Femur (tissue), 1 donor: ENCODE measurements around the gene GGTLC1.

Experiments
- DNase-seq: peaks from one replicate; pipeline ENCODE4 v3.0.0-alpha.2; 2017

GGTLC1 gene

DNA sequence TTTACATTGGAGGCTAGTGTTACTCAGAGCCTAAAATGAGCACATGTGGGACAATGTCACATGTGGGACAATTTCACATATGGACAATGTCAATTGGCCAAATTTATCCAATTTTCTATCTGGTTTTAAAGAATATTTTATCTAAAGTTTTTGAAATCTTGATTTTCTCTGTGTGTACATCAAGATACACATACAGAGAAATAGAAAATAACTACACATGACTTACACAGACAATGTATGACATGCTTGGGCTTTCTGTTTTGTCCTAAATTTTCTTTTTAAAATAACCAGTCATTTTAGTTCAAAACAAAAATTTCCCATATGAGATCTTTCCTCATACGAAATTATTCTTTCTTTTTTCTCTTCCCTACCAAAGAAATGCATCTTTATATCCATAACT lies 24.6 kb downstream of the GGTLC1 start:
- no peak for DNase-seq

DNA sequence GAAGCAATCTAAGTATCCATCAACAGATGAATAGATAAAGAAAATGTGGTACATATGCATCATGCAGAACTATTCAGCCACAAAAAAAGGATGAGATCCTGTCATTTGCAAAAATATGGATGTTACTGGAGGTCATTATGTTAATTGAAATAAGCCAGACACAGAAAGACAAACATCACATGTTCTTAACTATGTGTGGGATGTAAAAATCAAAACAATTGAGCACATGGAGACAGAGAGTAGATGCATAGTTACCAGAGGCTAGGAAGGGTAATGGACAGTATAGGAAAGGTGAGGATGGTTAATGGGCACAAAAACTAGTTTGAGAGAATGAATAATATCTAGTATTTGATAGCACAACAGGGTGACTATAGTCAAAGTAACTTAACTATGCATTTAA lies 26.3 kb downstream of the GGTLC1 start:
- DNase-seq: no peak

DNA sequence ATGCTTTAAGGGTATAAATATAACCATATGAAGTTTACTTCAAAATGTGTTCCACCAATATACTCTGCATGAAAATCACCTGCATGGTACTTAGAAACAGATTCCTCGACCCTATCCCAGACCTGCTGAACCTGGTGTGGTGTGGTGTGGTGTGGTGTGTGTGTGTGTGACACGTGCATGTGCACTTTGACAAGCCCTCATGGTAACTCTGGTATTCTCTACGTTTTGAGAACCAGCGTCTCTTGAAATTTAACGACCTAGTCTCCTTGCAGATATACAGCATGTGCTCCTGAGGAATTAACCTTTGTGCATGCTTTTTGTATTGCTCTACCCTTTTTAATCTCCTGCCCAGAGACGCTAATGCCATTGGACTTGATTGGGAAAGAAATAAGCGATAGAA lies 29.5 kb downstream of the GGTLC1 start:
- no peak for DNase-seq

DNA sequence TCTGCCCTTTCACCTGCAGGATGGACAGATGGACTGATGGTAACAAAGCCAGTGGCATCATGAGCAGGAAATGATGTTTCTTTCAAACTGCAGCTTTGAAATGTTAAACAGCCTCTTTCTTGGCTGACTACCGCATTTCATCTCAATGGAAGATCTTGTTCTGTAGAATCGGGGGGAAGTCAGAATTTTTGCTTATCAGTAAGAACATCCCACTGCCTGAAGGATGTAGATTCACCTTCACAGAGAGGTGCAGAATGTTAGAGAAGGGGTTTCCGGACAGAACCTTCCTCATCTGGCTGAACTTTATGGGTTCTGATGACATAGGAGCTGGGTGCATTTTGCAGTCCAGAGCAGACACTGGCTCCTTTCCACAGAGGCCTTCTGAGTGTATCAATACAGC lies 32.7 kb downstream of the GGTLC1 start:
- DNase-seq: no peak

DNA sequence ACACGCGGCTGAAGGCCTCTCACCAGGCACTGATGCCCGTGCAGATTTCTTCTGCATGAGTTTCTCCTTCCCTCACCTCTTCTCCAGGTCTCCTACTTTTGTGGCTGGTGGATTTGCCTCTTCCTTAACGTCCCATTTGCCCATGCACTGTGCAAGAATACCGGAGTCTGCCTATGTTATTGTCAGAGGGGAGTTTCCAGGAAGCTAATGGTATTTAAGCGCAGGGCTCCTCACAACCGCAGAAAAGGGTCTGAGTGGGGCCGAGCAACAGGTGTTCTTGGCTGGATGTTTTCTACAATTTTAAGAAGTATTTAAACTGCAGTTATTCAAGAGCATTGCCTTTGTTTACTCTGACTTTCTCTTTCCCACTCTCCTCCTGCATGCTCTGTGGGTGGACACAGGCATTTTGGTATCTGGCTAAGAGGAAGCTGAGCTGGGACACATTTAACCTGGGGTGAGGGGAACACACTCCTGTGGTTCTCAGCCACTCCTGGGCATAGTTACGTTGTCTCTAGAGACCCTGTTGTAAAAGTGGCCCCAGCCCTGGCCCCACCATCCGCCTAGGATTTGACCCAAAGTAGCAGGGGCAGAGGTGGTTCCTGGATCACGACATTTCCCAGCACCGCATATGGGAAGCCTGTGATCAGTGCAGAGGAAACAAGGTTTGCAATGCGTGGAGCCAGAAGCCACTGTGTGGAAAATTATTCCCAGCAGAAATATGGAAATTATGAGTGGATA lies 34.4 kb downstream of the GGTLC1 start:
- DNase-seq: no peak

DNA sequence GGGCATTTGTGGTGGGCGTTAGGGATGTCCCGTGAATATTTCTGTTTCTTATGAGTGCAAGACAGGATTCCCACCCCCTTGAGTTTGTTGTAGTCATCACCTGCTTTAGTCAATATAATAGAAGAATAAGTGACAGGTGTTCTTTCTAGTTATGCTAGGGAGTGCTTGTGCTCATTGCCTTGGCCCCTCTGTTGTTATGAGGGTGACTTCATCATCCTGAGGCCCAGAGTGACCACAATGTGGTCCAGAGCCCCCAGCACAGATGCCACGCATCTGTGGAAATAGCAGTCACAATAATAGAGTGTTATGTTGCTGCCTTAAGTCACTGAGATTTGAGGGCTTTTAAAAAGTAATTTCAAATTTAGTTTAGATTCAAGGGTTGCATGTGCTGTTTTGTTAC lies 42.4 kb downstream of the GGTLC1 start:
- no peak for DNase-seq

GRCh38 chr20:23943304-23943703 lies 45.3 kb downstream of the GGTLC1 start:
- no peak for DNase-seq

DNA sequence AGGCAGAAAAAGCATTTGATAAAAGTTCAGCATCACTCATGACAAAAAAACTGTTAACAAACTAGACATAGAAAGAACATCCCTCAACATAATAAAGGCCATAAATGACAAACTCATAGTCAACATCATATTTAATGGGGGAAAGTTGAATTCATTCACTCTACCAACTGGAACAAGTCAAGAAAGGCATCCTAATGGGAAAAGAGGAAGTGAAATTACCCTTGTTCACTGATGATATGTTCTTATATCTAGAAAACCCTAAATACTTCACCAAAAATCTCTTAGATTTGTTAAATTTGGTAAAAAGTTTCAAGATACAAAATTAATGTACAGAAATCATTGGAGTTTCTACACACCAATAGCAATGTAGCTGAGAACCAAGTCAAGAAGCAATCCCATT lies 48.9 kb downstream of the GGTLC1 start:
- DNase-seq: no peak

DNA sequence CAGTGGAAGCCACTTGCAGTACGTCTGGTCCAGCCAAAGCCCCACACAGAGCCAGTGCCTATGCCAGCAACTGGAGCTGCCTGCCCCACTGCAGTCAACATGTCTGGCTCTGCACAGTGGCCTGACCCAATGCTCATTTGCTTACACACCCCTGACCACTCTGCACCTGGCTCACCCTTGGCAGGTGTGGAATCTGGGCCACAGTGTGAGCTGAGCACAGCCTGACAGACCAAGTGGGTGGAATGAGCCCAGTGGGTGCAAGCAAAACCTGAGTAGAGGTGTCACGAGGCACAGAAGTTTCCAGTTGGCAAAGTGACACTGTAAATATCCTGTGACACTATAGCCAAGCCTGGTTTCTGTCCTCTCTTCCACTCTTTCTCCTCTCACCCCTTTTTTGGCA lies 49.5 kb downstream of the GGTLC1 start:
- DNase-seq: no peak

DNA sequence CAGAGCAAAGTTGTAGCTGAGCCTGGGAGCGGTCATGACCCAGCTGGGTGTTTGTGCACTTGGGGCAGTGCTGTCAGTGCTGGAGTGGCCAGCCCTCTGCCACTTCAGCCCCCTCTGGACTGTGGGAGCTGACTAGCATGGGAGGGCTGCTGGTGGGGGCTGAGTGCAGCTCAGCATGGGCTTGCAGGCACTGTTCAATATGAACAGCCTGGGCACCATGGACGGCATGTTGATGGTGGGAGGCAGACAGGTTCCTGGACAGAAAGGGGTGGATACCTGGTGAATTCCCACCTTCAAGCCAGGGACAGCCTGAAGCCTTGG lies 50.5 kb downstream of the GGTLC1 start:
- DNase-seq: no peak

GRCh38 chr20:23937303-23938117 lies 51.1 kb downstream of the GGTLC1 start:
- DNase-seq: peak; percentile 78
